ENCODE results near the gene INPPL1. TPM values are rescaled to one million over a fixed set of nuclear protein-coding genes. Genes with fewer than 3 reads are reported as not detected.
"Not testable (repeated sequence)": the region's sequence is repeated elsewhere in the genome, so short reads cannot be mapped to it uniquely, and the experiment has no call there.

INPPL1 gene
- 144 TPM for total RNA-seq

GRCh38 chr11:72224564-72225410 lies at the start of gene INPPL1:
INPPL1 (plus strand) TSS chr11:72224767; CDS start chr11:72224985, 218 bp downstream.
- peak; percentile 66 for DNase-seq (ENCODE audit: low spot score)

- no peak for DNase-seq (ENCODE audit: low spot score)
Observed at GRCh38 chr11:72177656-72178055, 46.9 kb upstream of the INPPL1 start.

GRCh38 chr11:72179049-72179803 lies 45.3 kb upstream of the INPPL1 start:
- DNase-seq (ENCODE audit: low spot score) = no peak

GRCh38 chr11:72179804-72180396 lies 44.7 kb upstream of the INPPL1 start:
- no peak for DNase-seq (ENCODE audit: low spot score)

- DNase-seq (ENCODE audit: low spot score) = not testable (repeated sequence)
Observed at GRCh38 chr11:72180892-72181552, 43.5 kb upstream of the INPPL1 start.

- DNase-seq (ENCODE audit: low spot score) = not testable (repeated sequence)
Observed at GRCh38 chr11:72181553-72181958, 43.0 kb upstream of the INPPL1 start.

- no peak for DNase-seq (ENCODE audit: low spot score)
Observed at GRCh38 chr11:72188267-72188666, 36.3 kb upstream of the INPPL1 start.

- DNase-seq (ENCODE audit: low spot score) = no peak
Observed at GRCh38 chr11:72189455-72190250, 34.9 kb upstream of the INPPL1 start.

GRCh38 chr11:72190631-72191071 lies 33.9 kb upstream of the INPPL1 start:
- DNase-seq (ENCODE audit: low spot score) = no peak

GRCh38 chr11:72191961-72192381 lies 32.6 kb upstream of the INPPL1 start, which contains the start of gene FOLR1:
FOLR1 (plus strand) TSS chr11:72192140; CDS start chr11:72192174, 34 bp downstream.
- no peak for DNase-seq (ENCODE audit: low spot score)

GRCh38 chr11:72195518-72196270 lies 28.9 kb upstream of the INPPL1 start:
- DNase-seq (ENCODE audit: low spot score) = no peak

- DNase-seq (ENCODE audit: low spot score) = not testable (repeated sequence)
Observed at GRCh38 chr11:72201445-72201844, 23.1 kb upstream of the INPPL1 start.

- peak; percentile 17 for DNase-seq (ENCODE audit: low spot score)
Observed at GRCh38 chr11:72202571-72202970, 22.0 kb upstream of the INPPL1 start.

GRCh38 chr11:72203163-72203562 lies 21.4 kb upstream of the INPPL1 start:
- peak; percentile 20 for DNase-seq (ENCODE audit: low spot score)

- no peak for DNase-seq (ENCODE audit: low spot score)
Observed at GRCh38 chr11:72204886-72205285, 19.7 kb upstream of the INPPL1 start.

- not testable (repeated sequence) for DNase-seq (ENCODE audit: low spot score)
Observed at GRCh38 chr11:72206794-72207193, 17.8 kb upstream of the INPPL1 start.

GRCh38 chr11:72208281-72208680 lies 16.3 kb upstream of the INPPL1 start:
- no peak for DNase-seq (ENCODE audit: low spot score)

GRCh38 chr11:72209101-72209500 lies 15.5 kb upstream of the INPPL1 start:
- DNase-seq (ENCODE audit: low spot score) = peak; percentile 23

GRCh38 chr11:72216638-72217037 lies 7.9 kb upstream of the INPPL1 start, which contains the start of gene FOLR2:
FOLR2 (plus strand) TSS chr11:72216794; CDS start chr11:72218585, 1,791 bp downstream.
- DNase-seq (ENCODE audit: low spot score) = peak; percentile 28

GRCh38 chr11:72217841-72218240 lies 6.7 kb upstream of the INPPL1 start:
- DNase-seq (ENCODE audit: low spot score) = peak; percentile 22

Data from ureter (tissue), 1 donor.